CD14-positive monocyte (primary cell): Measurements from ENCODE around the gene RNF227. TPM values are rescaled to one million over a fixed set of nuclear protein-coding genes. Genes with fewer than 3 reads are reported as not detected.

Source experiments
- DNase-seq, 3 donors: peaks; one replicate each; pipeline ENCODE4 v3.0.0-alpha.2; 2011 to 2022
- H2AFZ ChIP-seq: 2 replicates; pipeline ENCODE4 v1.6.0; 2012; ENCODE audit warnings: mild to moderate bottlenecking, low read depth, low read length, inconsistent platforms; ENCODE audit not compliant: insufficient read depth, poor library complexity, severe bottlenecking
- H3K27ac ChIP-seq, 2 donors: 1 replicate in 1 of 2; 2 replicates in 1 of 2; pipeline ENCODE4 v1.5.1; 2012 to 2013; ENCODE audit warnings: low read length in 2 of 2, control low read depth in 1 of 2, inconsistent platforms in 1 of 2, low read depth in 1 of 2, mild to moderate bottlenecking in 1 of 2
- H3K27me3 ChIP-seq, 2 donors: one replicate each; pipeline versions ENCODE4 v1.6.0 to v1.6.1; 2011 to 2013; ENCODE audit warnings: low read length in 2 of 2; ENCODE audit not compliant: control insufficient read depth in 2 of 2, insufficient read depth in 2 of 2
- H3K36me3 ChIP-seq, 2 donors: replicated peaks in 1 of 2; 1 replicate in 1 of 2; 2 replicates in 1 of 2; pipeline versions ENCODE4 v1.5.1 to v1.6.1; 2012 to 2013; ENCODE audit warnings: low read length in 2 of 2, control low read depth in 1 of 2, inconsistent platforms in 1 of 2, mild to moderate bottlenecking in 1 of 2; ENCODE audit not compliant: insufficient read depth in 2 of 2, control insufficient read depth in 1 of 2
- H3K4me1 ChIP-seq, 2 donors: 1 replicate in 1 of 2; 2 replicates in 1 of 2; pipeline versions ENCODE4 v1.5.1 to v1.6.1; 2012 to 2013; ENCODE audit warnings: low read length in 2 of 2, control low read depth in 1 of 2, inconsistent platforms in 1 of 2, mild to moderate bottlenecking in 1 of 2, moderate library complexity in 1 of 2; ENCODE audit not compliant: insufficient read depth in 2 of 2, control insufficient read depth in 1 of 2
- H3K4me2 ChIP-seq: replicated peaks from 2 replicates; pipeline ENCODE3; 2012; ENCODE audit warnings: low read length, moderate library complexity, mild to moderate bottlenecking; ENCODE audit not compliant: poor library complexity, severe bottlenecking; ENCODE audit errors: extremely low read depth
- H3K4me3 ChIP-seq, 3 experiments: fragments of 200-600 bp in 1 of 3; sonication (generic) in 1 of 3; replicated peaks in 1 of 3; 1 replicate in 2 of 3; 2 replicates in 1 of 3; pipeline ENCODE4 v1.5.1; 2011 to 2013; ENCODE audit warnings: low read length in 3 of 3, mild to moderate bottlenecking in 3 of 3, control low read depth in 2 of 3, low read depth in 2 of 3, inconsistent platforms in 1 of 3, moderate library complexity in 1 of 3
- H3K79me2 ChIP-seq: 2 replicates; pipeline ENCODE4 v1.6.0; 2012; ENCODE audit warnings: mild to moderate bottlenecking, control low read depth, inconsistent platforms, low read length, moderate library complexity; ENCODE audit not compliant: insufficient read depth
- H3K9ac ChIP-seq: 2 replicates; pipeline ENCODE4 v1.6.0; 2017; ENCODE audit warnings: low read length, mild to moderate bottlenecking; ENCODE audit not compliant: insufficient read depth, poor library complexity, severe bottlenecking
- H3K9me3 ChIP-seq, 2 donors: replicated peaks in 1 of 2; 1 replicate in 1 of 2; 2 replicates in 1 of 2; pipeline versions ENCODE4 v1.5.1 to v1.6.1; 2012 to 2013; ENCODE audit warnings: low read length in 2 of 2, control low read depth in 1 of 2; ENCODE audit not compliant: control insufficient read depth in 1 of 2, insufficient read depth in 1 of 2
- H4K20me1 ChIP-seq: 2 replicates; pipeline ENCODE4 v1.6.0; 2012; ENCODE audit warnings: mild to moderate bottlenecking, low read length, control low read depth, moderate library complexity; ENCODE audit not compliant: insufficient read depth
- H3K27ac Mint-ChIP-seq, 7 donors: one replicate each; pipeline ENCODE4 v1.8.0; 2020; ENCODE audit warnings: mild to moderate bottlenecking in 7 of 7, mixed read lengths in 7 of 7, moderate library complexity in 6 of 7, inconsistent platforms in 2 of 7
- H3K27me3 Mint-ChIP-seq, 3 donors: one replicate each; pipeline ENCODE4 v1.8.0; 2021 to 2022; ENCODE audit warnings: low read depth in 3 of 3, mild to moderate bottlenecking in 3 of 3, mixed read lengths in 3 of 3, moderate library complexity in 3 of 3, inconsistent platforms in 1 of 3
- H3K36me3 Mint-ChIP-seq, 2 donors: one replicate each; pipeline ENCODE4 v1.8.0; 2020; ENCODE audit warnings: mixed read lengths in 2 of 2, inconsistent platforms in 1 of 2, mild to moderate bottlenecking in 1 of 2
- H3K4me1 Mint-ChIP-seq: one replicate; pipeline ENCODE4 v1.8.0; 2020; ENCODE audit warnings: mild to moderate bottlenecking, mixed read lengths
- H3K4me3 Mint-ChIP-seq, 2 donors: one replicate each; pipeline ENCODE4 v1.8.0; 2020; ENCODE audit warnings: mild to moderate bottlenecking in 2 of 2, mixed read lengths in 2 of 2, moderate library complexity in 1 of 2
- H3K9me3 Mint-ChIP-seq, 7 donors: one replicate each; pipeline ENCODE4 v1.8.0; 2020 to 2022; ENCODE audit warnings: mixed read lengths in 7 of 7, mild to moderate bottlenecking in 6 of 7, moderate library complexity in 6 of 7, inconsistent platforms in 2 of 7
- CTCF ChIP-seq: fragments of 200-600 bp; IDR thresholded peaks from one replicate; pipeline ENCODE4 v1.8.0; 2022; ENCODE audit warnings: antibody characterized with exemption, mild to moderate bottlenecking
- WGBS: methylation state at CpG from one replicate; pipeline ENCODE4 v1.1.5; 2013; ENCODE audit warnings: missing lambda C conversion rate; ENCODE audit not compliant: insufficient coverage; 5-methylcytosine and 5-hydroxymethylcytosine counted together
- intact Hi-C, 2 donors: fragments of 100-400 bp; cut with micrococcal nuclease; formaldehyde crosslinking; loops; one replicate each; pipeline versions ENCODE4 v1.15.0 to v1.15.1; 2023
- polyA plus RNA-seq, 3 donors: library from polyadenylated mRNA; depleted of rRNA in 1 of 3; unstranded in 2 of 3; stranded (reverse) in 1 of 3; fragments of 300-500 nt in 2 of 3; fragments of >200 nt in 1 of 3; fragmentation: Illumina TruSeq in 2 of 3; gene quantifications; 1 replicate in 2 of 3; 2 replicates in 1 of 3; pipeline ENCODE4 v1.2.3, GENCODE V29; 2012 to 2021

The RNF227 gene
- polyA plus RNA-seq, 3 donors, result 0.59 to 6.7 (median 1.3) TPM

- H3K27ac ChIP-seq, result peak overlapping the region; percentile 81 to 87
- H3K27ac Mint-ChIP-seq, result peak overlapping the region; percentile 83 to 96 (median 94)
- H3K4me2 ChIP-seq, result peak overlapping the region; percentile 77
- peak overlapping the region; percentile 86 to 89 for H3K4me3 Mint-ChIP-seq
- 1% methylated on average over 12 of the region's 15 CpGs for WGBS
- H3K36me3 Mint-ChIP-seq, result peaks cover 18 to 20% of the 10 kb centered on the region in 2 donors
- H3K9me3 Mint-ChIP-seq, result no peaks in the 10 kb centered on the region
- no peaks in the 10 kb centered on the region for H3K9me3 ChIP-seq
- DNase-seq, result no peak
- peak overlapping the region; percentile 27 to 66 (median 31) for H3K4me3 ChIP-seq
- H3K4me1 Mint-ChIP-seq, result peaks cover 37% of the 10 kb centered on the region
- H3K27me3 ChIP-seq, result no peaks in the 10 kb centered on the region
- peaks cover 6% of the 10 kb centered on the region for H4K20me1 ChIP-seq
- intact Hi-C loops, result loop anchor here (2.0 kb wide), 1 partner anchor 142 kb away; no protein-coding TSS in a partner anchor
- peaks cover 23 to 32% of the 10 kb centered on the region in 2 donors for H3K4me1 ChIP-seq
- peak overlapping the region; percentile 64 for H3K9ac ChIP-seq
- H2AFZ ChIP-seq, result peak overlapping the region; percentile 85
- peaks cover 0 to 3% (median 1%) of the 10 kb centered on the region in 3 donors for H3K27me3 Mint-ChIP-seq
- no peak for TF ChIP-seq CTCF
- peaks cover 9% of the 10 kb centered on the region for H3K79me2 ChIP-seq
- H3K36me3 ChIP-seq, result peaks cover 19 to 24% of the 10 kb centered on the region in 2 donors
Observed at GRCh38 chr17:7915179-7915610, 894 bp downstream of the RNF227 start.

- H3K4me1 Mint-ChIP-seq, result peaks cover 36% of the 10 kb centered on the region
- no peak overlapping the region for H3K4me2 ChIP-seq
- H3K36me3 Mint-ChIP-seq, result peaks cover 36 to 40% of the 10 kb centered on the region in 2 donors
- peaks cover 0 to 3% (median 1%) of the 10 kb centered on the region in 3 donors for H3K27me3 Mint-ChIP-seq
- peaks cover 9% of the 10 kb centered on the region for H3K79me2 ChIP-seq
- H2AFZ ChIP-seq, result no peak overlapping the region
- intact Hi-C loops, result loop anchor here (1.0 to 5.0 kb wide), 3 partner anchors 76 to 124 kb away; partner anchors contain the start of gene ALOX15B (in 1 of the 2)
- peaks cover 6% of the 10 kb centered on the region for H4K20me1 ChIP-seq
- H3K27me3 ChIP-seq, result no peaks in the 10 kb centered on the region
- peak; percentile 69 to 79 (median 79) for DNase-seq
- H3K36me3 ChIP-seq, result peaks cover 39 to 45% of the 10 kb centered on the region in 2 donors
- peak overlapping the region in 4 of 7 donors; percentile 37 to 84 (median 62) for H3K27ac Mint-ChIP-seq
- H3K9me3 ChIP-seq, result no peaks in the 10 kb centered on the region
- TF ChIP-seq CTCF, result peak; percentile 81
- no peaks in the 10 kb centered on the region for H3K9me3 Mint-ChIP-seq
- WGBS, result no CpG with 5 or more reads among the region's 3 CpGs
- no peak overlapping the region for H3K9ac ChIP-seq
- no peak overlapping the region for H3K27ac ChIP-seq
- no peak overlapping the region for H3K4me3 Mint-ChIP-seq
- peaks cover 23 to 32% of the 10 kb centered on the region in 2 donors for H3K4me1 ChIP-seq
- H3K4me3 ChIP-seq, result no peak overlapping the region
Observed at GRCh38 chr17:7912927-7913524, 3.1 kb downstream of the RNF227 start.
